HG02884 (cell line): ENCODE results near the gene NEK1.
"Not testable (repeated sequence)": the region's sequence is repeated elsewhere in the genome, so short reads cannot be mapped to it uniquely, and the experiment has no call there.

Experiments used
- ATAC-seq: cut with Tn5 transposase; IDR thresholded peaks from one replicate; pipeline ENCODE4 v1.9.1; 2021; ENCODE audit warnings: mild to moderate bottlenecking, moderate library complexity; ENCODE audit not compliant: unreplicated experiment

NEK1 gene

DNA sequence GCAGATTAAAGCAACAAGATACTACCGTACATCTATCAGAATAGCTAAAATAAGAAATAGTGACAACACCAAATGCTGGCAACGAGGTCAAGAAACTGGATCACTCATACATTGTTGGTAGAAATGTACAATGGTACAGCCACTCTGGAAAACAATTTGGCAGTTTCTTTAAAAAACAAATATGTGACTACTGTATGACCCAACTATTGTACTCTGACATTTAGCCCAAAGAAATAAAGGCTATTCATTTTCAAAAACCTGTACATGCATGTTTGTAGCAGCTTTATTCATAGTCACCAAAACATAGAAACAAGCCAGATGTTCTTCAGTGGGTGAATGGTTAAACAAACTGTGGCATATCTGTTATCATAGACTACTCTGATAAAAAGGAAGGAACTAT, 16.2 kb upstream of the NEK1 start:
- no peak for ATAC-seq

DNA sequence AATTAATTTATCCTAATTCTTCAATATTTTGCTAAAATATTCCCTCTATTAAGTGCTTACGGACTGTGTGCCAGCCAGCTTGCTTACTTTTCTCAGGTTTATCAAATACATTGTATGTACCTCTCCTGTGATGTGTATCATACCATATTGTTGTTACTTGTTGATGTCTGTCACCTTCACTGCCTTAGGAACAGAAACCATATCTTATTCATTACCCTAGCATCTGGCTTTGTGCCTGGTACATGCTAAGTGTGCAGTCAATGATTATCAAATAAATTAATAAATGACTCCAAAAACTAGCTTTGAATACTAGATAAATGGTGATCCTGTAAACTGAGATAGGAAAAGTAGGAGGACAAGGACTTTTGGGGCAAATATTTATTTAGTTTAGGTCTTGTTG, 14.9 kb upstream of the NEK1 start:
- no peak for ATAC-seq

DNA sequence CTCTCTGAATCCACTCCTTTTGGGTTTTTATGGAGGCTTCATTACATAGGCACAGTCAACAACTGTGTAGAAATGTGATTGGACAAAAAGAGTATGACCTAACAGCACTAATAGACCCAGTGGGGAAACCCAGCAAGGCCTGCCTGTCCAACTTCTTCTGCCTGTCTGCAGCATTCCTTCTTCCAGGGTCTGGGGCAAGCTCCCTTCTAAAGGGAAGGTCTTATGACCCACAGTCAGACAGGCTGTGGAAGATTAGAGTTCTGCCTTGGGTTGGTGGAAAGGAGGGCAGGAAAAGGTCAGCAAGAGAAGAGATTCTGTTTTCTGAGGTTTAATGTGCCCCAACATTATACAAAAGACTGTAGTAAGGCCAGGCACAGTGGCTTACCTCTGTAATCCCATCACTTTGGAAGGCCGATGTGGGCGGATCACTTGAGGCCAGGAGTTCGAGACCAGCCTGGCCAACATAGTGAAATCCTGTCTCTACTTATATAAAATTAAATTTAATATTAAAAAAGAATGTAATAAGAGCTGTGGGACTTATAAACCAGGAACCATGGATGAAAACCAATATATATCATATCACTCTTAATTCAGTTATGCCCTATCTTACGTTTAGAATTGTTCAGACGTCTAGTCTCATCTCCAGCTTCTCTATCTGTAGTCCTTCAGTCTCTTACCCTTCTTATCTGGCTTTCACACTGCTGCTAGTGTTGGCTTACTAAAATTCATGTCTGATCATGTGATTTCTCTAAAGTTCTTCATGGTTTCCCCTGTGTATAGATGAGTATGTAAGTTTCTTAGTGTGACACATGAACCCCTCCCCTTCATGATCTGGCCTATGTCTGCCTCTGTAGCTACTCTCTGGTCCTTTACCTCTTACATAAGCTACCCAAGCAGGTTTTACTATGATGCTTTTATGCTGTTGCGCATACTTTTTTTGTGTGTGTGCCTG, 14.2 kb upstream of the NEK1 start:
- ATAC-seq, result no peak

GRCh38 chr4:169625886-169626285, 13.5 kb upstream of the NEK1 start:
- no peak for ATAC-seq

GRCh38 chr4:169624012-169624411, 11.6 kb upstream of the NEK1 start:
- not testable (repeated sequence) for ATAC-seq

DNA sequence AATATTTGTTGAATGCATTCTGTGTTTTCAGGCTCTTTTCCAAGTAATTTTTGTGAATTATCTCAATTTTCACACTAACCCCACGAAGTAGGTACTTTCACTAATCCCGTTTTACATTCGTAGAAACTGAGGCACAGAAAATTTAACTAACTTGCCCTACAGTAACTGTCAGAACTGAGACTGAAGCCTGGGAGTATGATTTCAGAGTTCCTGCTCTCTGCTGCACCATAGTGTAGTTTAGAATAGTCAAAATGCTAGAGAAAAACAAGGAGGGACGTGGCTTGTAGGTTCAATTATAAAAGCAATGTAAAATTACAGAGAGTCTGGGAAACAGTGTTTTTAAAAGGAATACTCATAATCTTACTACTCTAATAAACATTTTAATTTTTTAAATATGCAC, 10.2 kb upstream of the NEK1 start:
- no peak for ATAC-seq

DNA sequence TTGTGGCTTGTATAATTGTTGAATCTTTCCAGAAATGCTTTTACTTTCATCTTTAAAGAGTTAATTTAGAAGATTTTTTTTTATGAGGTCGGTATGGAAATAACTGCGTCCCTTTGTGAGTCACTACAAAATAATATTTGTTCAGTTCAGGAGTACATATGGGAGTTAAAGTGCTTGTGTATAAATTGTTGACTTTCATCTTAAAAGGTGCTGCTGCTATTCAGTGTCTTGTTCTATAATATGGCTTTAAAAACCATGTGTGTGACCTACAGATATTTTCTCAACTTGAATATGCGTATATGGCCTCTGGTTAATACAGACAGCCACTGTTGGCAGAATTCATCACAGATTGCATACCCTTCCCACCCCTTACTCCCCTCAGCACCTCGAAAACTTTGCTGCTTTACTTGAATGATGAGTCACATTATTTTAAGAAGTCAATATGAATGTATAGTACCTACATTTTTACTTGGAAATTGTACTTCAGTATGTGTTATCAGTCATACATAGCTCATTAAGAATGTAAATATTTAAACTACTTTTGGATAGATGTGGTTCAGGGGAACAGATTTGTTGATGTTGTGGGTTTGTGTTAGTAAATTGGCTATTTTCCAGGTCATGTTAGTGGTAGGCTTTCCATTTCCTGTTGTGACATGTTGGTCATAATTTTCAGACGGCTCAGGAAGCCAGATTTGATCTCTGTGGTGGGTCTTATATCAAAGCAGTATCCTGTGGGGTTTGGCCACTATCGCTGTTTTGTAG, 9.5 kb upstream of the NEK1 start:
- no peak for ATAC-seq

- ATAC-seq, result no peak
Observed at GRCh38 chr4:169620880-169621248, 8.5 kb upstream of the NEK1 start.

- ATAC-seq, result peak; percentile 90
Observed at GRCh38 chr4:169619958-169620879, 7.8 kb upstream of the NEK1 start, which contains the start of gene CLCN3. TSS of gene CLCN3 (plus strand) at chr4:169620578. CDS start at chr4:169635929, 15,351 bp downstream.

DNA sequence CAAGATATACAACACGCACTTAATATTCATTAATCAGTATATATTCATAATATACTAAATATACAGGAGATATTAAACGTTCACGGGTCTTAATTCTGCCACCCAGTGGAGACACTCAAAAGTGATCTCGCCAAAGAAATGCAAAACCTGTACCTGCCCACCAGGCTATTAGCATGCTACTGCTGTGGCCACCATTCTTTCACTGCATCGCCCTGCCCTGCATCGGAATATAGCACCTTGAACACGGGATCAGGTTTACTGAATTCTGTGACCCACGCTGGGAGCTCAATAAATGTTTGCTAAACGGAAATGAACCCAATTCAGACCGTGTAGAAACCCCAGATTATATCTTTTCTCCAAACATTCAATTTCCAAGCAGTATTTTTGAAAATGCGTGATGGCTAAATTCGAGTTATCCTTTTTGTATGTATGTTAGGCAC, 7.2 kb upstream of the NEK1 start:
- ATAC-seq, result peak; percentile 37

- ATAC-seq, result no peak
Observed at GRCh38 chr4:169618986-169619385, 6.6 kb upstream of the NEK1 start.

GRCh38 chr4:169618286-169618685, 5.9 kb upstream of the NEK1 start:
- ATAC-seq, result no peak

DNA sequence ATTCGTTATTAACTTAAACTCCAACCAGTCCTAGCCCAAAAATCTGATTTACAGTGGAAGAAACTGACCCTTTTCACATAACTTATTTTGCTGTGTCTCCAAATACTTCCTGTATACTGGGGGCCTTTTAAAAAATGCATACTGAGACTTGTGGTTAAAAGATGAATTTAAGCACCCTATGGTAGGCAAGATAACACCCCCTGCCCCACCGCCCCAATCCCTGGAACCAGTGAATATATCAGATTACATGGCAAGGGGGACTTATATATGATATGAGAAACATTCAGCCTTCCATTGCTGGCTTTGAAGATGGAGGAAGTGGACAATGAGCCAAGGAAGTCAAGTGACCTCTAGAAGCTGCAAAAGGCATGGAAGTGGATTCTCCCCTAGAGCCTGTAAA, 4.9 kb upstream of the NEK1 start:
- ATAC-seq, result no peak

DNA sequence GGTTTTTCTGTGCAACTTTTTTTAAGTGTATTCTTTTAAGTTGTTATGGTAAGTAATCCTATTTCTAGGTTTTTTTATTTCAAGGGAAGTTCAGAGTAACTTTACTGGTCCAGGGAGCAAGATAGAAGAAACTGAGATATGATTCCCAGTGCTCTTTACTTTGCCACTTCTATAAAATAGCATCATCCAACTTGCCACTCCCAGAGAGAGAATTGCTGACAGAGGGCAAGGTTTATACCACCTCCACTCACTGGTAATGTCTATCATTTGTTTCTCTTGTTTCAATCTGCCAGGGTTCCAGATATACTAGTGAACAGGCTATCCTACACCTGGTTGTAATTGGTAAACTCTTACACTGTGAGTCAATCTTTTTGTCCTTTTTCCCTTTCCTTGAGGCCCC, 4.5 kb upstream of the NEK1 start:
- ATAC-seq, result no peak

DNA sequence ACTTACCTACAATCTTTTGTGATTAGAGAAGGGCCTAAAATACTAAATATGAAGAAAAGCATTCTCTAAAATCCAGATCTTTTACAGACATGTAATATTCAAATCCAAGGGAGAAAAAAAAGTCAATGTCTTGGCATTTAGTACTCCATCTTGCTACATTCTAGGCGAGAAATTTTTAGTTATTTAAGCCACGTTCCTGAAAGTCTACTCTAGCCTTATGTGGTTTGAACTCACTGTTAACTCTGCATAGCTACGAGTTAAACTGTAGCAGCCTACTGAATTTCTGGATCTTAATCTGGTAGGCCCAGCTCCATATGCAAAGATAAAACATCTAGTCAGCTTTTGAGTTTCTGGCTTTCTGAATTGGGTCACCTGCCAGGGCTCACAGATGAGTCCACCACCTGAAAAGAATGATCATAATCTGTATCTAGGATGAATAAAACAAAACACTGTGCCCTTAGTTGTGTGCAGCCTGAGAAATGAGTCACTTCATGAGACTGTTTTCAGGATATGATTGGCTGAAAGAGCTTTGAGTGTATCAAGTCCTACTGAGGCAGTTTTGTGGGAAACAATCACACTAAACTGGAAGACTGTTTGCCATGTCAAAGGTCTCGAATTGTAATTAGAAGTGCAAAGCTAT, 3.2 kb upstream of the NEK1 start:
- no peak for ATAC-seq

DNA sequence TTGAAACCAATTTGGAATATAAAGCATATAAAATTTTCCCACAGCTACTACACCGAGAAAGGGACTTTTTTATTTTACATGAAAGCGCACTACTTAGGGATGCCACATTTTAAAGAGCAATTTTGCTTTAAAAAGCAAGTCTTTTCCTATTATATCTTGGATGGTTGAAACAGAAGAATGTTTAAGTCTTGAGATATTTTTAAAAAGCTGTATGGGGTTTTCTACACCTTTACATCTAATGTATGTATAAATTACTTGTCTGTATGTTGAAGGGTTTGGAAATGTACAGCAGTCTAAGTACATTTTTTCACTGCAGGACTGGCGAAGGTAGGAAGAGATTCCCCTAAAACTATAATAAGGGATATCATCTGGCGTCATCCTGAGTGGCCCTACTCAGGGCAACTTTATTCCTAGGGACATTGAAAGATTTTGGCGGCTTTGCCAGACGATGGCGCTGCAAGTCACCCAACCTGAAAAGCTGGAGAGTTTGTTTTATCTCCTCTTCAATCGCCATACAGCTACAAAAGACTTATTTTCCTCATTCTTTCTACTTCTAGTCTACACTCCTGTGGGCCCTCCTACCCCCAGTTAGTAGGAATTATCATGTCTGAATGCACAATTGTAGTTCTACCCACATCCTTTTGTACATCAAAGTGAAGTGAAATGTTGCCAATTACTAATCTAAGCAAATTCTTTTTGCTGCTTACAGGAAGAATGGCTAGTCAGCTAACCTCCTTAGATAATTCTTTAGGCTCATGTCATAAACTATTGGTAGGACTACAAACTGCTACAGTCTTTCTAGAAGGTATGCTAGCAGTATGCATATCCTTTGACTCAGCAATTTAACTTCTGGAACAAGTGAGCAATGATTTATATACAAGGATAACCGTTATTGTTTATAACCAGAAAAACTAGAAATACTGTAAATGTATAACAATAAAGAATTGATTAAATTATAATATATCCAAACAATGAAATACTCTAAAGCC, 782 bp upstream of the NEK1 start:
- peak; percentile 29 for ATAC-seq

DNA sequence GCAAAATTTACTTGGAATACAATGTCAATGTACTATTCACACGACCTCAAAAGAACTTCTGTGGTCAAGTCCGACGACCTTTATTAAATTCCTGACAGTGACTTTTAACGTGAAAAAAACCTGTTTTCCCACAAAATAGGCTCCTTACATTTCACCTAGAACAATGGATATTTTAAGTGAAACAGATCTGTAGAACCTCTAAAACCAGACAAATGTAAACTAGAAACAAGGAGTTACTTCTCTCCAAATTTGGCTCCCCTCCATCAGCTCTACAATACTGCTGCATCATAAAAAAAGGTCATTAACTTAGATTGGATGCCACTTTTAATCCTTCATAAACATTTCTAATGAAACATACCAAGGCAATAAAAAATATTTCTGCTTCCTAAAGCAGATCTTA, 1.2 kb downstream of the NEK1 start:
- no peak for ATAC-seq

DNA sequence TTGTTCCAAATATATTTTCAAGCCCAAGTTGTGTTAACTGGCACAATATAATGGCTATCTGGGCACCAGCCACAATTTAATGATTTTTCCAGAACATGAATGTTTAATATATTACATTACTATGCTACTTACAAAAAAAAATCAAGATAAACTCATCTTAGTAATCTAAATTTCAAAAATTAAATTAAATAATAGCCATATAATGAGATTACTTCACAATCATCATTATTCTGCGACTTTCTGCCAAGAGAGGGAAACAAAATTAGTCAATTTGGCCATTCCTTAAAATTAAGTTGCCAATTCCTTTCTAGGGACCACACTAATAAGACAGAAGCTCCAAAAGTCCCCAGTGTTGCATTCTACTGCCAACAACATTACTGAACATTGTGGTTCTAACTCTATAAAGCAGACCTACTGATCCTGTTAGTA, 7.5 kb downstream of the NEK1 start:
- no peak for ATAC-seq
